ENCODE data around the gene SUPT4H1. TPM values are rescaled to one million over a fixed set of nuclear protein-coding genes. Genes with fewer than 3 reads are reported as not detected.
A peak's percentile ranks its signal among the peaks of the same experiment; 100 is the strongest.

SUPT4H1 gene
- total RNA-seq, 1 experiment from 2014 or later, result 100.0 TPM

DNA sequence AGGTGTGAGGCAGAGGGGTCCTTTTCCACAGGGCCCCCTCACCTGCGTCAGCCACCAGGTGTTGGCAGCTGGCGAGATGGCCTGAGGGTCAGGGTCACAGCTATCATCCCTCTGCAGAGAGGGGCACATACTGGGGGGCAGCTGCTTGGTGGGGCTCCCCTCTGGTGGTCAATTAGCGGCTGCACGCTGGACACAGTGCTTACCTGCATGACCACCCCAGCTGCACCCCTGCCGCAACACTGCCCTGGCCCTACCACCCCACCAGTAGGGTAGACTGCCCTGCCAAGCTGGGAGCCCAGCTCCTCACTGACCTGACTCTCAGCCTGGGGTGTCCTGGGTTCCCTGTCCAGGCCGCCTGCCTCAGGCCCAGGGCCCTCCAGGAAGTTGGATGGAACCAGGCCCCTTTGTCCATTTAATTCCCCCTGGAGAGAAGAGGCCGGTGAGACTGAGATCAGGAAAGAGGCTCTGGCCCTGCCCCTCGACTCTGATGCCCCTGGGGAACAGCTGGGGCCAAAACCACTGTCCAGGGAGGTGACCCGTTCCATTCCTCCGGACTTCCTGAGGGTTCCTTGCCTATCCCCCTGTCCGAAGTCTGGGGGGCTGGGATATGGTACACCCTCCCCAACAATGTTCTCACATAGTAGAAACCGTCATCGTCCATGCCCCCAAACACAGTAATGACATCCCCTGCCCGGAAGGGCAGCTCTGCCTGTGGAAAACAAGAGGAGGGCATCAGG is 47.1 kb downstream of the SUPT4H1 start:
- no peak overlapping the region for H3K4me2 ChIP-seq (ENCODE audit: low read length)
- H3K27me3 ChIP-seq (ENCODE audit: low read length), result peaks cover 11% of the 10 kb centered on the region
- DNase-seq (no peak), ATAC-seq (no peak)
- no peak overlapping the region for H3K27ac ChIP-seq (ENCODE audit: low read length)
- no peaks in the 10 kb centered on the region for H3F3A ChIP-seq (ENCODE audit: low read length, unreplicated experiment)
- H3K36me3 ChIP-seq (ENCODE audit: low read depth, low read length), result no peaks in the 10 kb centered on the region
- POLR2A ChIA-PET (ENCODE audit: unreplicated experiment), result no interaction called here
- H3K9me3 ChIP-seq (ENCODE audit: low read length), result no peaks in the 10 kb centered on the region
- no peak for TF ChIP-seq EZH2 (IDR thresholded peaks at IDR 0.05; ENCODE audit: low read length, unreplicated experiment)
- TF ChIP-seq EZH2phosphoT487 (IDR thresholded peaks at IDR 0.05; ENCODE audit: borderline replicate concordance, low read length), result no peak
- TF ChIP-seq, protein P1, sequence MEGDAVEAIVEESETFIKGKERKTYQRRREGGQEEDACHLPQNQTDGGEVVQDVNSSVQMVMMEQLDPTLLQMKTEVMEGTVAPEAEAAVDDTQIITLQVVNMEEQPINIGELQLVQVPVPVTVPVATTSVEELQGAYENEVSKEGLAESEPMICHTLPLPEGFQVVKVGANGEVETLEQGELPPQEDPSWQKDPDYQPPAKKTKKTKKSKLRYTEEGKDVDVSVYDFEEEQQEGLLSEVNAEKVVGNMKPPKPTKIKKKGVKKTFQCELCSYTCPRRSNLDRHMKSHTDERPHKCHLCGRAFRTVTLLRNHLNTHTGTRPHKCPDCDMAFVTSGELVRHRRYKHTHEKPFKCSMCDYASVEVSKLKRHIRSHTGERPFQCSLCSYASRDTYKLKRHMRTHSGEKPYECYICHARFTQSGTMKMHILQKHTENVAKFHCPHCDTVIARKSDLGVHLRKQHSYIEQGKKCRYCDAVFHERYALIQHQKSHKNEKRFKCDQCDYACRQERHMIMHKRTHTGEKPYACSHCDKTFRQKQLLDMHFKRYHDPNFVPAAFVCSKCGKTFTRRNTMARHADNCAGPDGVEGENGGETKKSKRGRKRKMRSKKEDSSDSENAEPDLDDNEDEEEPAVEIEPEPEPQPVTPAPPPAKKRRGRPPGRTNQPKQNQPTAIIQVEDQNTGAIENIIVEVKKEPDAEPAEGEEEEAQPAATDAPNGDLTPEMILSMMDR (conservative IDR thresholded peaks at IDR 0.05; ENCODE audit: low read depth, low read length), result no peak
- H3K4me1 ChIP-seq (ENCODE audit: insufficient read depth, low read length), result no peaks in the 10 kb centered on the region
- peak overlapping the region; percentile 23; the same call in 1 of the 2 replicates for H2AFZ ChIP-seq (ENCODE audit: low read length)
- no peak overlapping the region for H3K4me3 ChIP-seq (ENCODE audit: low read length)
- H3K9ac ChIP-seq (ENCODE audit: low read length), result no peak overlapping the region
- H3K79me2 ChIP-seq (ENCODE audit: low read length), result no peaks in the 10 kb centered on the region
- intact Hi-C loops (cut with micrococcal nuclease), result no loop called here
- BruUV-seq (replicated peaks), result no TSS peak
- CTCF ChIA-PET, result no interaction called here
- H4K20me1 ChIP-seq (ENCODE audit: low read length), result no peaks in the 10 kb centered on the region
- H3K9me2 ChIP-seq (replicated peaks; ENCODE audit: low read length), result no peaks in the 10 kb centered on the region

DNA sequence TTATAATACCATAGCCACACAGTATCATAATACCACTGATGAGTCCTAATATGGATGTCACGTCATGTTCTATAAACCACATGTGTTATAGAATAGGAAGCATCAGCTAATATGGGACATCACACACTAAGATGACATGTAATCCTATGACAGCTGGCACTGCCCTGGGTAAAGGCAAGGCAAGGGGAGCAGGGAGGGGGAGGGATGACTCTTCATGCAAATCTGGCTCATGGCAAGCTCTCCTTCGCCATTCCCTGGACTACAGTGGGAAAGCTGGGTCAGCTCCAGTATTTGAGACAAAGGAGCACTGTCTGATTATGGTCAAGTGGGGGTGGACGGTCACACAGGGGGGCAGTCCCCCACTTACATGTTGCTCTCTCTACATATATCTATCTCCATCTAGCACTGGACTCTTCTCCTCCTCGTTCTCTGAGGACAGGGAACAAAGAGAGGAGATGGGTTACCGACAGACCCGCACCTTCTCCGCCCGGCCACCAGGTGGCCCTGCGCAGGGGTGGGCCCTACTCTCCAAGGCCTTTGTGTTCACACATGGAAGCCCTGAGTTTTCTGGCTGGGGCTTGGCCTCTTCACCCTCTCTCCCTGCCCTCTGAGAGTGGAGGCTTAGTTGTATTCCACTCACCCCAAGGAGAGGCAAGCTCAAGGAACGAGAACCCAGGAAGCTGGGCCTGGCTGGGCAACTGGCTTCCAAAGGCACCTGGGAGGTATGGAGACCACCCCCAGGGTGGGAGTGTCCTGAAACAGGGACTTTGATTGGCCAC is 47.8 kb downstream of the SUPT4H1 start:
- Histone ChIP-seq H3K27me3 (ENCODE audit: low read length) (peaks cover 11% of the 10 kb centered on the region), H3K79me2 (ENCODE audit: low read length) (no peaks in the 10 kb centered on the region), H3K9me2 (replicated peaks; ENCODE audit: low read length) (no peaks in the 10 kb centered on the region), H3F3A (ENCODE audit: low read length, unreplicated experiment) (no peaks in the 10 kb centered on the region), H3K9ac (ENCODE audit: low read length) (no peak overlapping the region), H3K4me2 (ENCODE audit: low read length) (no peak overlapping the region), H4K20me1 (ENCODE audit: low read length) (no peaks in the 10 kb centered on the region), H3K9me3 (ENCODE audit: low read length) (no peaks in the 10 kb centered on the region), H3K36me3 (ENCODE audit: low read depth, low read length) (no peaks in the 10 kb centered on the region), H3K4me1 (ENCODE audit: insufficient read depth, low read length) (no peaks in the 10 kb centered on the region), H3K27ac (ENCODE audit: low read length) (no peak overlapping the region), H2AFZ (ENCODE audit: low read length) (peak overlapping the region; percentile 23; the same call in 1 of the 2 replicates), H3K4me3 (ENCODE audit: low read length) (no peak overlapping the region)
- intact Hi-C loops (cut with micrococcal nuclease), result no loop called here
- CTCF ChIA-PET, result interaction anchor here (0.6 kb wide), 1 partner anchor 46 kb away, joined by 3 read pairs; no protein-coding TSS in a partner anchor
- POLR2A ChIA-PET (ENCODE audit: unreplicated experiment), result no interaction called here
- TF ChIP-seq, protein P1 (conservative IDR thresholded peaks at IDR 0.05; ENCODE audit: low read depth, low read length), result peak; percentile 96
- no peak for TF ChIP-seq EZH2 (IDR thresholded peaks at IDR 0.05; ENCODE audit: low read length, unreplicated experiment)
- TF ChIP-seq EZH2phosphoT487 (IDR thresholded peaks at IDR 0.05; ENCODE audit: borderline replicate concordance, low read length), result no peak
- ATAC-seq (peak; percentile 86), DNase-seq (peak; percentile 73)
- BruUV-seq (replicated peaks), result no TSS peak

Measured in PC-3 (cell line).